GM12891 (cell line): ENCODE results near the gene KCTD11.
"Not testable (repeated sequence)": the region's sequence is repeated elsewhere in the genome, so short reads cannot be mapped to it uniquely, and the experiment has no call there.

Experiments used
- POLR2A ChIP-seq: IDR thresholded peaks from 2 replicates; pipeline ENCODE4 v1.6.1; 2011; ENCODE audit warnings: low read depth, low read length, control low read depth
- TAF1 ChIP-seq: IDR thresholded peaks from 2 replicates; pipeline ENCODE4 v1.6.1; 2011; ENCODE audit warnings: low read depth, low read length, control low read depth

- not testable (repeated sequence) for TF ChIP-seq POLR2A, TAF1
These were observed 14.0 kb downstream of the KCTD11 start for GRCh38 chr17:7365963-7366362.
